GM12878 (cell line): ENCODE results near the gene CMTM3.

ENCODE experiments used
- CTCF ChIP-seq, 3 experiments: IDR thresholded peaks in 2 of 3; conservative IDR thresholded peaks in 1 of 3; 2 replicates each; pipeline ENCODE4 v1.5.1; 2011; ENCODE audit warnings: low read depth in 3 of 3, low read length in 3 of 3, mild to moderate bottlenecking in 3 of 3, control low read depth in 2 of 3, moderate library complexity in 2 of 3, inconsistent platforms in 1 of 3, mixed read lengths in 1 of 3; ENCODE audit not compliant: control insufficient read depth in 2 of 3, insufficient read depth in 1 of 3; ENCODE audit errors: extremely low read depth in 1 of 3
- TARDBP ChIP-seq: IDR thresholded peaks from 2 replicates; pipeline ENCODE4 v1.6.1; 2016; ENCODE audit warnings: borderline replicate concordance
- YY1 ChIP-seq: IDR thresholded peaks from 2 replicates; pipeline ENCODE4 v1.6.1; 2011; ENCODE audit warnings: low read depth, mild to moderate bottlenecking, low read length
- TF ChIP-seq, protein P1 (sequence below): fragments of 450-650 bp; IDR thresholded peaks from 2 replicates; pipeline ENCODE4 v1.6.1; 2017; ENCODE audit warnings: mild to moderate bottlenecking
- TF ChIP-seq, protein P2 (sequence below): IDR thresholded peaks from 2 replicates; pipeline ENCODE4 v1.6.1; 2011; ENCODE audit warnings: low read depth, mild to moderate bottlenecking, low read length, moderate library complexity, borderline replicate concordance; ENCODE audit errors: extremely low read depth

DNA sequence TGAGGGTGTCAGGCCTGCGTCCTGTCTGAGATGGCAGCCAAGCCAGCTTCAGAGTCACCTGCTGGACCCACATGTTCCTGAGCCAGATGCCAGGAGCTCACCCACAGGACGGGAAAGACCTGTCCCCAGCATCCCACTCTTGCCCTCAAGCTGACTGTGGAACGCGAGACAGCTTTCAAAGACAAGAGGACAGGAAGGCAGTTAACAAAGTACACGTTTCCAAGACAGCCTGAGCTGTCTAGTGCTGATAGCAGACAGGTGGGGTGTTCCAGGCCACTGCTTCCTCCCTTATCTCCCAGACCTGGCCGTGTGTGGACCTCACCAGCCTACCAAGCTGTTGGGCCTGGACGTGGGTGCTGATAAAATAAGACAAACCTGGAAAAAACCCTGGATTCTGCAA is 13.2 kb downstream of the CMTM3 start:
- TF ChIP-seq, protein P1, sequence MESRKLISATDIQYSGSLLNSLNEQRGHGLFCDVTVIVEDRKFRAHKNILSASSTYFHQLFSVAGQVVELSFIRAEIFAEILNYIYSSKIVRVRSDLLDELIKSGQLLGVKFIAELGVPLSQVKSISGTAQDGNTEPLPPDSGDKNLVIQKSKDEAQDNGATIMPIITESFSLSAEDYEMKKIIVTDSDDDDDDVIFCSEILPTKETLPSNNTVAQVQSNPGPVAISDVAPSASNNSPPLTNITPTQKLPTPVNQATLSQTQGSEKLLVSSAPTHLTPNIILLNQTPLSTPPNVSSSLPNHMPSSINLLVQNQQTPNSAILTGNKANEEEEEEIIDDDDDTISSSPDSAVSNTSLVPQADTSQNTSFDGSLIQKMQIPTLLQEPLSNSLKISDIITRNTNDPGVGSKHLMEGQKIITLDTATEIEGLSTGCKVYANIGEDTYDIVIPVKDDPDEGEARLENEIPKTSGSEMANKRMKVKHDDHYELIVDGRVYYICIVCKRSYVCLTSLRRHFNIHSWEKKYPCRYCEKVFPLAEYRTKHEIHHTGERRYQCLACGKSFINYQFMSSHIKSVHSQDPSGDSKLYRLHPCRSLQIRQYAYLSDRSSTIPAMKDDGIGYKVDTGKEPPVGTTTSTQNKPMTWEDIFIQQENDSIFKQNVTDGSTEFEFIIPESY: no peak
- TF ChIP-seq CTCF (IDR thresholded peaks at IDR 0.05 in 2 of 3, conservative IDR thresholded peaks at IDR 0.05 in 1 of 3; ENCODE audit: control insufficient read depth in 2 of 3, extremely low read depth in 1 of 3, insufficient read depth in 1 of 3, low read depth in 3 of 3, low read length in 3 of 3) (no peak), YY1 (no peak), TARDBP (no peak)
- TF ChIP-seq, protein P2, sequence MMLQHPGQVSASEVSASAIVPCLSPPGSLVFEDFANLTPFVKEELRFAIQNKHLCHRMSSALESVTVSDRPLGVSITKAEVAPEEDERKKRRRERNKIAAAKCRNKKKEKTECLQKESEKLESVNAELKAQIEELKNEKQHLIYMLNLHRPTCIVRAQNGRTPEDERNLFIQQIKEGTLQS: no peak
